IMR-90 (cell line): ENCODE data around the gene RNF145. TPM values are rescaled to one million over a fixed set of nuclear protein-coding genes. Genes with fewer than 3 reads are reported as not detected.

Experiments used
- ATAC-seq: fragments of 200-7000 bp; cut with Tn5 transposase; 2 replicates; pipeline ENCODE4 v1.9.1; 2020; ENCODE audit warnings: low read depth, mild to moderate bottlenecking, moderate library complexity
- BruUV-seq: library from RNA; stranded (reverse); fragments of 400-500 nt; replicated peaks from 2 replicates; lab custom pipeline; 2021; lab: Mats Ljungman, UMichigan
- CTCF ChIA-PET: fragments of 300-600 bp; formaldehyde crosslinking; extraction: SDS; loops from one replicate; lab custom pipeline; 2021; ENCODE audit warnings: antibody characterized with exemption; lab: Yijun Ruan, JAX
- POLR2A ChIA-PET: fragments of 300-600 bp; sonication (Branson Sonifier 250); formaldehyde crosslinking; loops from one replicate; lab custom pipeline; 2022; ENCODE audit warnings: antibody characterized with exemption; ENCODE audit not compliant: unreplicated experiment; lab: Charles Lee
- DNase-seq: peaks from one replicate; pipeline ENCODE4 v3.0.0; 2013
- H2AFZ ChIP-seq: replicated peaks from 2 replicates; pipeline ENCODE3; 2013; ENCODE audit warnings: low read length, mild to moderate bottlenecking; ENCODE audit not compliant: poor library complexity
- H2AK5ac ChIP-seq: 2 replicates; pipeline ENCODE4 v1.6.1; 2013; ENCODE audit warnings: low read depth, low read length, inconsistent platforms
- H2AK9ac ChIP-seq: replicated peaks from 2 replicates; pipeline ENCODE3; 2013; ENCODE audit warnings: mild to moderate bottlenecking, low read depth, low read length, moderate library complexity; ENCODE audit not compliant: poor library complexity
- H2BK120ac ChIP-seq: 2 replicates; pipeline ENCODE4 v1.6.1; 2013; ENCODE audit warnings: low read depth, low read length, inconsistent platforms
- H2BK15ac ChIP-seq: 3 replicates; pipeline ENCODE4 v1.6.1; 2013; ENCODE audit warnings: low read depth, low read length, inconsistent platforms
- H2BK20ac ChIP-seq: 2 replicates; pipeline ENCODE4 v1.6.1; 2013; ENCODE audit warnings: low read depth, mild to moderate bottlenecking, inconsistent platforms, low read length, moderate library complexity
- H2BK5ac ChIP-seq: 2 replicates; pipeline ENCODE4 v1.6.1; 2013; ENCODE audit warnings: mild to moderate bottlenecking, low read depth, low read length, inconsistent platforms; ENCODE audit not compliant: poor library complexity, severe bottlenecking
- H3K14ac ChIP-seq: replicated peaks from 2 replicates; pipeline ENCODE4 v1.6.1; 2013; ENCODE audit warnings: low read depth, low read length, inconsistent platforms
- H3K18ac ChIP-seq: 2 replicates; pipeline ENCODE4 v1.6.1; 2013; ENCODE audit warnings: low read depth, low read length, control low read depth
- H3K23ac ChIP-seq: 2 replicates; pipeline ENCODE4 v1.6.1; 2013; ENCODE audit warnings: low read depth, low read length, inconsistent platforms
- H3K27ac ChIP-seq: 2 replicates; pipeline ENCODE4 v1.5.1; 2013; ENCODE audit warnings: mild to moderate bottlenecking, control low read depth, low read length; ENCODE audit not compliant: insufficient read depth
- H3K27me3 ChIP-seq: 2 replicates; pipeline ENCODE4 v1.6.1; 2013; ENCODE audit warnings: low read length; ENCODE audit not compliant: control insufficient read depth, insufficient read depth
- H3K36me3 ChIP-seq: 2 replicates; pipeline ENCODE4 v1.6.1; 2013; ENCODE audit warnings: low read length, mixed read lengths; ENCODE audit not compliant: control insufficient read depth, insufficient read depth
- H3K4ac ChIP-seq: 2 replicates; pipeline ENCODE4 v1.6.1; 2013; ENCODE audit warnings: low read depth, low read length, inconsistent platforms
- H3K4me1 ChIP-seq: 2 replicates; pipeline ENCODE4 v1.6.1; 2013; ENCODE audit warnings: low read length, mixed read lengths; ENCODE audit not compliant: control insufficient read depth, insufficient read depth
- H3K4me2 ChIP-seq: 2 replicates; pipeline ENCODE4 v1.6.1; 2013; ENCODE audit warnings: low read depth, mild to moderate bottlenecking, control low read depth, low read length, moderate library complexity
- H3K4me3 ChIP-seq: 2 replicates; pipeline ENCODE4 v1.5.1; 2013; ENCODE audit warnings: low read depth, mild to moderate bottlenecking, control low read depth, low read length, moderate library complexity; ENCODE audit not compliant: insufficient read depth
- H3K56ac ChIP-seq: 2 replicates; pipeline ENCODE4 v1.6.1; 2013; ENCODE audit warnings: low read length, inconsistent platforms; ENCODE audit not compliant: insufficient read depth; ENCODE audit errors: extremely low read depth
- H3K79me1 ChIP-seq, 2 experiments: 2 replicates each; pipeline ENCODE4 v1.6.1; 2013; ENCODE audit warnings: low read length in 2 of 2, inconsistent platforms in 1 of 2, low read depth in 1 of 2
- H3K9ac ChIP-seq: 2 replicates; pipeline ENCODE4 v1.6.1; 2013; ENCODE audit warnings: low read depth, low read length, control low read depth
- H3K9me1 ChIP-seq: 2 replicates; pipeline ENCODE4 v1.6.1; 2013; ENCODE audit warnings: low read length, inconsistent platforms; ENCODE audit not compliant: insufficient read depth
- H3K9me3 ChIP-seq: 2 replicates; pipeline ENCODE4 v1.6.1; 2013; ENCODE audit warnings: low read length; ENCODE audit not compliant: control insufficient read depth, insufficient read depth
- H4K20me1 ChIP-seq: 2 replicates; pipeline ENCODE4 v1.6.1; 2013; ENCODE audit warnings: low read length, inconsistent platforms; ENCODE audit not compliant: insufficient read depth
- H4K5ac ChIP-seq: 2 replicates; pipeline ENCODE4 v1.6.1; 2013; ENCODE audit warnings: mild to moderate bottlenecking, low read depth, low read length, control low read depth
- H4K8ac ChIP-seq, 2 experiments: 2 replicates each; pipeline ENCODE4 v1.6.1; 2013; ENCODE audit warnings: low read depth in 2 of 2, low read length in 2 of 2, control low read depth in 1 of 2, inconsistent platforms in 1 of 2
- H4K91ac ChIP-seq: 2 replicates; pipeline ENCODE4 v1.6.1; 2013; ENCODE audit warnings: low read depth, low read length, inconsistent platforms; ENCODE audit not compliant: insufficient read depth
- BHLHE40 ChIP-seq: fragments of 150-350 bp; IDR thresholded peaks from 2 replicates; pipeline ENCODE4 v1.6.1; 2016; ENCODE audit warnings: mild to moderate bottlenecking, low read depth, low read length
- CTCF ChIP-seq: conservative IDR thresholded peaks from 2 replicates; pipeline ENCODE4 v1.5.1; 2012; ENCODE audit warnings: mild to moderate bottlenecking, low read depth, low read length, improper control_type of control experiment
- MAFK ChIP-seq: IDR thresholded peaks from 2 replicates; pipeline ENCODE4 v1.6.1; 2012; ENCODE audit warnings: low read depth, low read length, improper control_type of control experiment
- NFE2L2 ChIP-seq: fragments of 150-350 bp; IDR thresholded peaks from 2 replicates; pipeline ENCODE4 v1.6.1; 2016; ENCODE audit warnings: low read depth, mild to moderate bottlenecking, low read length
- RCOR1 ChIP-seq: IDR thresholded peaks from 2 replicates; pipeline ENCODE4 v1.6.1; 2012; ENCODE audit warnings: mild to moderate bottlenecking, low read length, improper control_type of control experiment; ENCODE audit not compliant: insufficient replicate concordance
- USF2 ChIP-seq: fragments of 150-350 bp; IDR thresholded peaks from 2 replicates; pipeline ENCODE4 v1.6.1; 2017; ENCODE audit warnings: mild to moderate bottlenecking, antibody characterized with exemption, low read length, low read depth
- WGBS, 2 experiments: methylation state at CpG; one replicate each; pipeline versions ENCODE4 v1.1.5 to v1.1.7; 2013; ENCODE audit warnings: missing lambda C conversion rate in 2 of 2; ENCODE audit not compliant: insufficient read length in 1 of 2; ENCODE audit errors: extremely low coverage in 2 of 2; 5-methylcytosine and 5-hydroxymethylcytosine counted together
- dilution Hi-C: fragments of 300-500 bp; cut with HindIII; formaldehyde crosslinking; loops from one replicate; pipeline ENCODE4 v1.14.3; 2018; ENCODE audit warnings: low sequenced_read_pairs; ENCODE audit not compliant: unreplicated experiment
- in situ Hi-C: fragments of 300-500 bp; cut with MboI; formaldehyde crosslinking; loops from 3 replicates; pipeline ENCODE4 v1.14.3; 2019; ENCODE audit warnings: low sequenced_read_pairs, inconsistent platforms, mixed read lengths
- intact Hi-C: fragments of 100-400 bp; cut with micrococcal nuclease; formaldehyde crosslinking; loops from 2 replicates; pipeline ENCODE4 v1.10.0; 2022
- polyA plus RNA-seq, 3 experiments: library from polyadenylated mRNA; depleted of rRNA; stranded (reverse); fragments of >200 nt; gene quantifications; 2 replicates each; pipeline ENCODE4 v1.2.3, GENCODE V29; 2012; ENCODE audit warnings: low replicate concordance in 1 of 3
- total RNA-seq: library from RNA; depleted of rRNA; stranded (reverse); fragments of >200 nt; gene quantifications from 2 replicates; pipeline ENCODE4 v1.2.3, GENCODE V29; 2012

The RNF145 gene
- total and polyA plus RNA-seq, 2 of the 4 experiments (the other 2 are of a cell fraction) = 50.0 to 57.0 TPM

- Histone ChIP-seq H4K5ac (no peak overlapping the region), H3K23ac (no peak overlapping the region), H2AK9ac (no peak overlapping the region), H3K4me3 (no peak overlapping the region), H2BK5ac (no peak overlapping the region), H4K8ac (no peak overlapping the region), H4K91ac (no peak overlapping the region), H3K27ac (no peak overlapping the region), H3K36me3 (no peaks in the 10 kb centered on the region), H3K9ac (no peak overlapping the region), H3K9me1 (no peaks in the 10 kb centered on the region), H3K4me2 (no peak overlapping the region), H3K27me3 (no peaks in the 10 kb centered on the region), H2BK120ac (no peak overlapping the region), H4K20me1 (no peaks in the 10 kb centered on the region), H3K18ac (no peak overlapping the region), H3K56ac (no peak overlapping the region), H2AFZ (no peak overlapping the region), H3K9me3 (no peaks in the 10 kb centered on the region), H3K4ac (no peak overlapping the region), H2BK20ac (no peak overlapping the region), H3K4me1 (peaks cover 2% of the 10 kb centered on the region; the same call in 1 of the 2 replicates), H3K79me1 (no peaks in the 10 kb centered on the region), H2BK15ac (no peak overlapping the region), H2AK5ac (no peak overlapping the region), H3K14ac (no peak overlapping the region)
- WGBS, 2 experiments = no CpG with 5 or more reads among the region's 3 CpGs
- ATAC-seq (no peak), DNase-seq (no peak)
- BruUV-seq = no TSS peak
- intact Hi-C loops = no loop called here
- in situ Hi-C loops = no loop called here
- dilution Hi-C loops = no loop called here
- ChIA-PET POLR2A (interaction anchor here (0.6 kb wide), 1 partner anchor 706 kb away, joined by 3 read pairs; no protein-coding TSS in a partner anchor), CTCF (interaction anchor here (0.8 kb wide), 1 partner anchor 52 kb away, joined by 3 read pairs; no protein-coding TSS in a partner anchor)
- TF ChIP-seq CTCF = no peak
- no peak for TF ChIP-seq RCOR1
- no peak for TF ChIP-seq USF2
- TF ChIP-seq NFE2L2 = no peak
- no peak for TF ChIP-seq MAFK
- no peak for TF ChIP-seq BHLHE40
Observed at GRCh38 chr5:159215886-159216285, 6.5 kb upstream of the RNF145 start.
